H9 (cell line): Measurements from ENCODE around the gene MGP. TPM values are rescaled to one million over a fixed set of nuclear protein-coding genes. Genes with fewer than 3 reads are reported as not detected.

Experiments used
- DNase-seq: peaks from one replicate; pipeline ENCODE4 v3.0.0-alpha.2; 2017
- H2AFZ ChIP-seq: one replicate; pipeline ENCODE4 v1.6.1; 2013; ENCODE audit warnings: mild to moderate bottlenecking, low read length, control low read depth, moderate library complexity
- H2AK5ac ChIP-seq: 2 replicates; pipeline ENCODE4 v1.6.1; 2013; ENCODE audit warnings: low read length, control low read depth, mixed read lengths; ENCODE audit not compliant: insufficient read length
- H2BK120ac ChIP-seq: one replicate; pipeline ENCODE4 v1.6.1; 2013; ENCODE audit warnings: low read depth, mild to moderate bottlenecking, low read length, control low read depth, inconsistent platforms; ENCODE audit not compliant: poor library complexity, severe bottlenecking
- H2BK12ac ChIP-seq: 2 replicates; pipeline ENCODE4 v1.6.1; 2013; ENCODE audit warnings: low read length, control low read depth, mixed read lengths, low read depth; ENCODE audit not compliant: insufficient read length
- H2BK15ac ChIP-seq: 2 replicates; pipeline ENCODE4 v1.6.1; 2013; ENCODE audit warnings: low read depth, low read length, control low read depth
- H2BK20ac ChIP-seq: one replicate; pipeline ENCODE4 v1.6.1; 2013; ENCODE audit warnings: low read depth, mild to moderate bottlenecking, low read length, control low read depth, inconsistent platforms; ENCODE audit not compliant: poor library complexity, severe bottlenecking
- H2BK5ac ChIP-seq: 2 replicates; pipeline ENCODE4 v1.6.1; 2013; ENCODE audit warnings: low read length, control low read depth, mixed read lengths; ENCODE audit not compliant: insufficient read length
- H3K14ac ChIP-seq: 2 replicates; pipeline ENCODE4 v1.6.1; 2013; ENCODE audit warnings: low read length, control low read depth; ENCODE audit not compliant: insufficient read depth
- H3K18ac ChIP-seq: 2 replicates; pipeline ENCODE4 v1.6.1; 2013; ENCODE audit warnings: low read depth, mild to moderate bottlenecking, mixed read lengths, low read length, control low read depth; ENCODE audit not compliant: insufficient read length
- H3K23ac ChIP-seq: 2 replicates; pipeline ENCODE4 v1.6.1; 2013; ENCODE audit warnings: low read length, control low read depth, mixed read lengths, low read depth; ENCODE audit not compliant: insufficient read length
- H3K23me2 ChIP-seq: 2 replicates; pipeline ENCODE4 v1.6.1; 2013; ENCODE audit warnings: low read depth, mild to moderate bottlenecking, mixed read lengths, low read length, control low read depth; ENCODE audit not compliant: insufficient read length, poor library complexity, severe bottlenecking
- H3K27ac ChIP-seq: 2 replicates; pipeline ENCODE4 v1.5.1; 2013; ENCODE audit warnings: low read length, control low read depth, mixed read lengths, low read depth; ENCODE audit not compliant: insufficient read length
- H3K27me3 ChIP-seq: 2 replicates; pipeline ENCODE4 v1.6.1; 2013; ENCODE audit warnings: low read length, control low read depth, inconsistent platforms; ENCODE audit not compliant: insufficient read depth
- H3K4ac ChIP-seq: 2 replicates; pipeline ENCODE4 v1.6.1; 2013; ENCODE audit warnings: low read depth, mild to moderate bottlenecking, control low read depth, inconsistent platforms, low read length, moderate library complexity
- H3K4me1 ChIP-seq: 2 replicates; pipeline ENCODE4 v1.6.1; 2013; ENCODE audit warnings: low read length, control low read depth, inconsistent platforms; ENCODE audit not compliant: insufficient read depth
- H3K4me2 ChIP-seq: 2 replicates; pipeline ENCODE4 v1.6.1; 2013; ENCODE audit warnings: low read length, control low read depth, mixed read lengths; ENCODE audit not compliant: insufficient read length, insufficient read depth
- H3K56ac ChIP-seq: 2 replicates; pipeline ENCODE4 v1.6.1; 2013; ENCODE audit warnings: low read depth, mild to moderate bottlenecking, mixed read lengths, low read length, control low read depth; ENCODE audit not compliant: insufficient read length
- H3K79me1 ChIP-seq: 2 replicates; pipeline ENCODE4 v1.6.1; 2013; ENCODE audit warnings: low read depth, mild to moderate bottlenecking, moderate library complexity, low read length, control low read depth, inconsistent platforms; ENCODE audit not compliant: insufficient read depth, poor library complexity, severe bottlenecking
- H3K79me2 ChIP-seq: 2 replicates; pipeline ENCODE4 v1.6.1; 2013; ENCODE audit warnings: low read length, control low read depth, inconsistent platforms; ENCODE audit not compliant: insufficient read depth
- H3K9ac ChIP-seq: 2 replicates; pipeline ENCODE4 v1.6.1; 2013; ENCODE audit warnings: low read length, control low read depth, mixed read lengths; ENCODE audit not compliant: insufficient read length; ENCODE audit errors: extremely low read depth
- H3K9me3 ChIP-seq: one replicate; pipeline ENCODE4 v1.6.1; 2013; ENCODE audit warnings: low read depth, low read length, inconsistent platforms; ENCODE audit not compliant: control insufficient read depth
- H3T11ph ChIP-seq: one replicate; pipeline ENCODE4 v1.6.1; 2013; ENCODE audit warnings: mild to moderate bottlenecking, low read length, control low read depth, inconsistent platforms
- H4K20me1 ChIP-seq: one replicate; pipeline ENCODE4 v1.6.1; 2013; ENCODE audit not compliant: control insufficient read depth, insufficient read length, insufficient read depth
- H4K5ac ChIP-seq: 2 replicates; pipeline ENCODE4 v1.6.1; 2013; ENCODE audit warnings: low read depth, mild to moderate bottlenecking, mixed read lengths, low read length, control low read depth; ENCODE audit not compliant: insufficient read length
- H4K8ac ChIP-seq: replicated peaks from 2 replicates; pipeline ENCODE4 v1.6.1; 2013; ENCODE audit warnings: low read length, control low read depth, mixed read lengths, low read depth; ENCODE audit not compliant: insufficient read length
- H4K91ac ChIP-seq: 2 replicates; pipeline ENCODE4 v1.6.1; 2013; ENCODE audit warnings: low read depth, mild to moderate bottlenecking, moderate library complexity, mixed read lengths, low read length, control low read depth; ENCODE audit not compliant: insufficient read length
- H3K27ac Mint-ChIP-seq, 3 experiments: 2 replicates in 2 of 3; 3 replicates in 1 of 3; pipeline ENCODE4 v1.8.0; 2020 to 2021; ENCODE audit warnings: mixed read lengths in 3 of 3, mild to moderate bottlenecking in 1 of 3, moderate library complexity in 1 of 3
- H3K27me3 Mint-ChIP-seq: 2 replicates; pipeline ENCODE4 v1.8.0; 2021; ENCODE audit warnings: low read depth, mild to moderate bottlenecking, moderate library complexity, mixed read lengths
- H3K36me3 Mint-ChIP-seq, 3 experiments: 2 replicates in 2 of 3; 3 replicates in 1 of 3; pipeline ENCODE4 v1.8.0; 2020 to 2021; ENCODE audit warnings: low read depth in 3 of 3, mixed read lengths in 3 of 3; ENCODE audit not compliant: insufficient read depth in 1 of 3
- H3K4me1 Mint-ChIP-seq, 2 experiments: 2 replicates each; pipeline ENCODE4 v1.8.0; 2020; ENCODE audit warnings: mixed read lengths in 2 of 2
- H3K4me3 Mint-ChIP-seq, 2 experiments: 2 replicates in 1 of 2; 3 replicates in 1 of 2; pipeline ENCODE4 v1.8.0; 2020 to 2021; ENCODE audit warnings: mild to moderate bottlenecking in 2 of 2, mixed read lengths in 2 of 2, moderate library complexity in 1 of 2
- H3K9me3 Mint-ChIP-seq, 2 experiments: 2 replicates in 1 of 2; 3 replicates in 1 of 2; pipeline ENCODE4 v1.8.0; 2020; ENCODE audit warnings: mild to moderate bottlenecking in 2 of 2, mixed read lengths in 2 of 2, moderate library complexity in 1 of 2
- CTCF ChIP-seq: fragments of 200-600 bp; sonication (generic); conservative IDR thresholded peaks from 3 replicates; pipeline ENCODE4 v1.8.0; 2021; ENCODE audit warnings: antibody characterized with exemption, mild to moderate bottlenecking
- WGBS: extraction: QIAGEN DNeasy Blood & Tissue Kit; methylation state at CpG from one replicate; pipeline ENCODE4 v1.1.7; 2013; ENCODE audit warnings: missing lambda C conversion rate, low lambda C conversion rate, mixed read lengths; ENCODE audit not compliant: insufficient read length; ENCODE audit errors: extremely low coverage; 5-methylcytosine and 5-hydroxymethylcytosine counted together
- total RNA-seq: library from RNA; stranded (reverse); gene quantifications from 2 replicates; pipeline ENCODE4 v1.2.1, GENCODE V29; 2021

The MGP gene
- total RNA-seq, 1 experiment from 2014 or later, result not detected

GRCh38 chr12:14854586-14855183 is 31.0 kb downstream of the MGP start:
- no peak for TF ChIP-seq CTCF
- Histone ChIP-seq H2AK5ac (no peak overlapping the region), H4K8ac (no peak overlapping the region), H2AFZ (no peak overlapping the region), H2BK5ac (no peak overlapping the region), H2BK12ac (no peak overlapping the region), H3K9me3 (no peaks in the 10 kb centered on the region), H3K27me3 (no peaks in the 10 kb centered on the region), H3K79me1 (no peaks in the 10 kb centered on the region), H2BK15ac (no peak overlapping the region), H3K79me2 (no peaks in the 10 kb centered on the region), H2BK120ac (no peak overlapping the region), H3K14ac (no peak overlapping the region), H4K20me1 (no peaks in the 10 kb centered on the region), H3K23ac (no peak overlapping the region), H3K56ac (no peak overlapping the region), H3K27ac (no peak overlapping the region), H4K91ac (no peak overlapping the region), H3K23me2 (no peaks in the 10 kb centered on the region), H3K4me1 (peaks cover 2% of the 10 kb centered on the region; the same call in 1 of the 2 replicates), H3K4ac (no peak overlapping the region), H3K18ac (no peak overlapping the region), H3K4me2 (no peak overlapping the region), H4K5ac (no peak overlapping the region), H2BK20ac (no peak overlapping the region), H3K9ac (no peak overlapping the region), H3T11ph (no peak overlapping the region)
- H3K27me3 Mint-ChIP-seq, result no peaks in the 10 kb centered on the region
- peaks cover 0 to 5% (median 2%) of the 10 kb centered on the region in 3 experiments; a peak in 2 of 7 replicates for H3K36me3 Mint-ChIP-seq
- no peak for DNase-seq
- H3K27ac Mint-ChIP-seq, result no peak overlapping the region
- H3K4me1 Mint-ChIP-seq, result peaks cover 16 to 20% of the 10 kb centered on the region in 2 experiments
- WGBS, result no CpG with 5 or more reads among the region's 6 CpGs
- H3K9me3 Mint-ChIP-seq, result peaks cover 11 to 17% of the 10 kb centered on the region in 2 experiments
- no peak overlapping the region for H3K4me3 Mint-ChIP-seq
